Keratinocyte (primary cell): Measurements from ENCODE around the gene LBHD1. TPM values are rescaled to one million over a fixed set of nuclear protein-coding genes. Genes with fewer than 3 reads are reported as not detected.
"Not testable (repeated sequence)": the region's sequence is repeated elsewhere in the genome, so short reads cannot be mapped to it uniquely, and the experiment has no call there.

Experiments
- DNase-seq: peaks from one replicate; pipeline ENCODE4 v3.0.0-alpha.2; 2011; ENCODE audit warnings: low read depth, missing footprints, low spot score
- FAIRE-seq: peaks from 2 replicates; lab custom pipeline; 2011; peaks lifted over from hg19 to GRCh38; lab: Jason Lieb, UNC
- H2AFZ ChIP-seq: 2 replicates; pipeline ENCODE4 v1.6.0; 2012; ENCODE audit warnings: low read length, control low read depth, inconsistent platforms; ENCODE audit not compliant: control insufficient read depth
- H3K27ac ChIP-seq: 2 replicates; pipeline ENCODE4 v1.5.1; 2011; ENCODE audit warnings: low read length; ENCODE audit not compliant: control insufficient read depth, insufficient read depth
- H3K27me3 ChIP-seq: 3 replicates; pipeline ENCODE4 v1.6.0; 2011; ENCODE audit warnings: low read length; ENCODE audit not compliant: control insufficient read depth, insufficient read depth; ENCODE audit errors: extremely low read depth
- H3K36me3 ChIP-seq, 2 experiments: 2 replicates in 1 of 2; 3 replicates in 1 of 2; pipeline ENCODE4 v1.5.1; 2011; ENCODE audit warnings: low read length in 2 of 2, mild to moderate bottlenecking in 1 of 2; ENCODE audit not compliant: control insufficient read depth in 2 of 2, insufficient read depth in 2 of 2; ENCODE audit errors: extremely low read depth in 1 of 2
- H3K4me1 ChIP-seq: 3 replicates; pipeline ENCODE4 v1.5.1; 2011; ENCODE audit warnings: low read length; ENCODE audit not compliant: control insufficient read depth, insufficient read depth; ENCODE audit errors: extremely low read depth
- H3K4me2 ChIP-seq: 3 replicates; pipeline ENCODE4 v1.6.0; 2011; ENCODE audit warnings: low read depth, low read length; ENCODE audit not compliant: control insufficient read depth, insufficient read depth; ENCODE audit errors: extremely low read depth
- H3K4me3 ChIP-seq, 3 experiments: fragments of 200-600 bp in 1 of 3; sonication (generic) in 1 of 3; 2 replicates in 2 of 3; 3 replicates in 1 of 3; pipeline ENCODE4 v1.5.1; 2011 to 2016; ENCODE audit warnings: low read length in 3 of 3, mild to moderate bottlenecking in 3 of 3, control low read depth in 2 of 3, inconsistent platforms in 1 of 3, low read depth in 1 of 3, mixed read lengths in 1 of 3, mixed run types in 1 of 3, moderate library complexity in 1 of 3; ENCODE audit not compliant: control insufficient read depth in 2 of 3, insufficient read depth in 2 of 3; ENCODE audit errors: extremely low read depth in 1 of 3
- H3K79me2 ChIP-seq: 2 replicates; pipeline ENCODE4 v1.6.0; 2012; ENCODE audit warnings: low read length; ENCODE audit not compliant: control insufficient read depth, insufficient read depth
- H3K9ac ChIP-seq: 3 replicates; pipeline ENCODE4 v1.6.0; 2011; ENCODE audit warnings: low read length; ENCODE audit not compliant: control insufficient read depth, insufficient read depth; ENCODE audit errors: extremely low read depth
- H3K9me1 ChIP-seq: 3 replicates; pipeline ENCODE4 v1.6.0; 2011; ENCODE audit warnings: low read length; ENCODE audit not compliant: control insufficient read depth, insufficient read depth; ENCODE audit errors: extremely low read depth
- H3K9me3 ChIP-seq: 2 replicates; pipeline ENCODE4 v1.5.1; 2012; ENCODE audit warnings: low read depth, low read length; ENCODE audit not compliant: control insufficient read depth
- H4K20me1 ChIP-seq: 3 replicates; pipeline ENCODE4 v1.6.0; 2011; ENCODE audit warnings: low read length; ENCODE audit not compliant: control insufficient read depth, insufficient read depth; ENCODE audit errors: extremely low read depth
- EZH2 ChIP-seq: IDR thresholded peaks from one replicate; pipeline ENCODE4 v1.6.1; 2012; ENCODE audit warnings: inconsistent platforms, mild to moderate bottlenecking, low read length, moderate library complexity
- dilution Hi-C: fragments of 300-500 bp; cut with MboI; formaldehyde crosslinking; loops from one replicate; pipeline ENCODE4 v1.7.0; 2020; ENCODE audit warnings: low sequenced_read_pairs; ENCODE audit not compliant: extremely low pct_ligation_motif_present
- polyA plus RNA-seq, 5 experiments: library from polyadenylated mRNA; depleted of rRNA in 3 of 5; stranded (reverse) in 3 of 5; stranded (forward) in 1 of 5; unstranded in 1 of 5; fragments of >200 nt; gene quantifications; 1 replicate in 1 of 5; 2 replicates in 3 of 5; 3 replicates in 1 of 5; pipeline versions ENCODE4 v1.2.1 to v1.2.3, GENCODE V29; 2011 to 2012; ENCODE audit warnings: missing spikeins in 2 of 5, low read depth in 1 of 5, low replicate concordance in 1 of 5
- TF ChIP-seq, protein P1 (sequence below), 3 experiments: IDR thresholded peaks in 1 of 3; conservative IDR thresholded peaks in 1 of 3; optimal IDR thresholded peaks in 1 of 3; 2 replicates in 2 of 3; 3 replicates in 1 of 3; pipeline versions ENCODE3 to v1.5.1; 2011; ENCODE audit warnings: low read length in 3 of 3, mild to moderate bottlenecking in 3 of 3, moderate library complexity in 2 of 3, control low read depth in 1 of 3, inconsistent platforms in 1 of 3; ENCODE audit not compliant: insufficient read depth in 2 of 3; ENCODE audit errors: extremely low read depth in 1 of 3

Gene LBHD1
- polyA plus RNA-seq, 1 donor (not counting 4 experiments of a cell fraction or from before 2014, with no cell fraction given), result 4.9 TPM

DNA sequence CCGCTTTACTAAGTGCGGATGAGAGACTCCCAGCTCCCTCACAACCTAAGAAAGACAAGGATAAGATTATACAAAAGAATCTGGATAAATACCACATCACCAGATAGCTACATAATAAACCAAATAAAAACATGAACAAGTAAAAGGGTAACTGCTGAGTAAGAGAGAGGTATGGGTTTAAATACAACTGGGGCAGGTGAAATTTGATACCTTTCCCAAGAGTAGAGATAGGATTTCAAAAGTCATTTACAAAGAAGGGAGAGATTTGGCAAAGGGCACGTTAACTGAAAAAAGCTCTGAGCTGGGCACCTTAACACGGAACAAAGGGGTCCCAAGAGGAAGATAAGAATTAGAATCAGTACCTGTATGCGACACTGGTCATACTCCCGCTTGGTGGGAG is 5.1 kb upstream of the LBHD1 start:
- no peaks in the 10 kb centered on the region for H3K9me3 ChIP-seq
- H3K4me2 ChIP-seq, result no peak overlapping the region
- dilution Hi-C loops, result no loop called here
- H3K9me1 ChIP-seq, result no peaks in the 10 kb centered on the region
- H3K79me2 ChIP-seq, result peaks cover 36% of the 10 kb centered on the region
- DNase-seq, result no peak
- H3K4me1 ChIP-seq, result peaks cover 20% of the 10 kb centered on the region
- no peak overlapping the region for H3K4me3 ChIP-seq
- no peaks in the 10 kb centered on the region for H4K20me1 ChIP-seq
- no peak for FAIRE-seq
- H3K27me3 ChIP-seq, result no peaks in the 10 kb centered on the region
- peaks cover 11 to 19% of the 10 kb centered on the region in 2 experiments for H3K36me3 ChIP-seq
- peak overlapping the region; percentile 14 for H3K27ac ChIP-seq
- TF ChIP-seq, protein P1, sequence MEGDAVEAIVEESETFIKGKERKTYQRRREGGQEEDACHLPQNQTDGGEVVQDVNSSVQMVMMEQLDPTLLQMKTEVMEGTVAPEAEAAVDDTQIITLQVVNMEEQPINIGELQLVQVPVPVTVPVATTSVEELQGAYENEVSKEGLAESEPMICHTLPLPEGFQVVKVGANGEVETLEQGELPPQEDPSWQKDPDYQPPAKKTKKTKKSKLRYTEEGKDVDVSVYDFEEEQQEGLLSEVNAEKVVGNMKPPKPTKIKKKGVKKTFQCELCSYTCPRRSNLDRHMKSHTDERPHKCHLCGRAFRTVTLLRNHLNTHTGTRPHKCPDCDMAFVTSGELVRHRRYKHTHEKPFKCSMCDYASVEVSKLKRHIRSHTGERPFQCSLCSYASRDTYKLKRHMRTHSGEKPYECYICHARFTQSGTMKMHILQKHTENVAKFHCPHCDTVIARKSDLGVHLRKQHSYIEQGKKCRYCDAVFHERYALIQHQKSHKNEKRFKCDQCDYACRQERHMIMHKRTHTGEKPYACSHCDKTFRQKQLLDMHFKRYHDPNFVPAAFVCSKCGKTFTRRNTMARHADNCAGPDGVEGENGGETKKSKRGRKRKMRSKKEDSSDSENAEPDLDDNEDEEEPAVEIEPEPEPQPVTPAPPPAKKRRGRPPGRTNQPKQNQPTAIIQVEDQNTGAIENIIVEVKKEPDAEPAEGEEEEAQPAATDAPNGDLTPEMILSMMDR (optimal IDR thresholded peaks at IDR 0.05 in 1 of 3, IDR thresholded peaks at IDR 0.05 in 1 of 3, conservative IDR thresholded peaks at IDR 0.05 in 1 of 3; ENCODE audit: extremely low read depth in 1 of 3, insufficient read depth in 2 of 3, low read length in 3 of 3), result no peak
- TF ChIP-seq EZH2, result no peak
- no peak overlapping the region for H3K9ac ChIP-seq
- H2AFZ ChIP-seq, result no peak overlapping the region

DNA sequence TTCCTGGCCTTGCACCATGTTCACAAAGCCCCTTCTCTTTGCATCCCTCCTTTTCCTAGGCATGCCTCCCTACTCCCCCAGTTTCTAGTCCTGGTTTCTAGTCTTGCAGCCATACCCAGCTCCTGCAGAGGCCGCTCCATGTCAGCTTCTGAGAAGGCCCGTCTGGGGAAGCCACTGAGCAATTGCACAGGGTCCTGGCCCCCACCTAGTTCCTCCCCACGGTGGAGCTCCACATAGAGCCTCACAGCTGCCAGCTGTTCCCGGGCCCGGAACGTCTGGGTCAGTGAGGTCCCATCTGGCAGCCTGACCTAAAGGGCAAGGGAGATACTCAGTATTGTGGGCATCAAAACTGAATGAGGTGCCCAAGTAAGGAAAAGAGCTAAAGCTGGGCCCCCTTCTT is 4.6 kb upstream of the LBHD1 start:
- FAIRE-seq (no peak), DNase-seq (no peak)
- TF ChIP-seq, protein P1 (optimal IDR thresholded peaks at IDR 0.05 in 1 of 3, IDR thresholded peaks at IDR 0.05 in 1 of 3, conservative IDR thresholded peaks at IDR 0.05 in 1 of 3; ENCODE audit: extremely low read depth in 1 of 3, insufficient read depth in 2 of 3, low read length in 3 of 3), result no peak
- TF ChIP-seq EZH2, result no peak
- H3K27ac ChIP-seq, result no peak overlapping the region
- no peaks in the 10 kb centered on the region for H3K9me3 ChIP-seq
- H3K4me2 ChIP-seq, result no peak overlapping the region
- dilution Hi-C loops, result no loop called here
- no peak overlapping the region for H3K9ac ChIP-seq
- peaks cover 11 to 19% of the 10 kb centered on the region in 2 experiments for H3K36me3 ChIP-seq
- H3K4me3 ChIP-seq, result no peak overlapping the region
- peaks cover 20% of the 10 kb centered on the region for H3K4me1 ChIP-seq
- H4K20me1 ChIP-seq, result no peaks in the 10 kb centered on the region
- H2AFZ ChIP-seq, result no peak overlapping the region
- H3K79me2 ChIP-seq, result peaks cover 40% of the 10 kb centered on the region
- no peaks in the 10 kb centered on the region for H3K9me1 ChIP-seq
- H3K27me3 ChIP-seq, result no peaks in the 10 kb centered on the region

DNA sequence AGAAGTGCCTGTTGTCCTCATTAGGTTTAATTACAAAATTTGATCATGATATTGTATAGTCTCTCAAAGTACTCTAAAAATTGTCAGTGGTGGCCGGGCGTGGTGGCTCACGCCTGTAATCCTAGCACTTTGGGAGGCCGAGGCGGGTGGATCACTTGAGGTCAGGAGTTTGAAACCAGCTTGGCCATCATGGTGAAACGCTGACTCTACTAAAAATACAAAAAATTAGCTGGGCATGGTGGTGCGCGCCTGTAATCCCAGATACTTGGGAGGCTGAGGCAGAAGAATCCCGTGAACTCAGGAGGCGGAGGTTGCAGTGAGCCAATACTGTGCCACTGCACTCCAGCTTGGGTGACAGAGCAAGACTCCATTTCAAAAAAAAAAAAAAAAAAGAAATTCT is 3.3 kb upstream of the LBHD1 start:
- H3K27ac ChIP-seq, H2AFZ ChIP-seq, H3K4me3 ChIP-seq, H3K9me1 ChIP-seq, H3K4me2 ChIP-seq, FAIRE-seq, H3K9ac ChIP-seq, H3K27me3 ChIP-seq, H4K20me1 ChIP-seq, H3K9me3 ChIP-seq, dilution Hi-C loops, DNase-seq: not testable (repeated sequence)
- Histone ChIP-seq H3K79me2 (peaks cover 48% of the 10 kb centered on the region), H3K4me1 (peaks cover 20% of the 10 kb centered on the region), H3K36me3 (peaks cover 11 to 19% of the 10 kb centered on the region in 2 experiments)
